Middle frontal gyrus (tissue), 1 donor: Measurements from ENCODE around the gene STXBP6.

Source experiments
- DNase-seq: peaks from one replicate; pipeline ENCODE4 v3.0.0-alpha.2; 2015; ENCODE audit warnings: low spot score; ENCODE audit errors: extremely low spot score

The STXBP6 gene

DNA sequence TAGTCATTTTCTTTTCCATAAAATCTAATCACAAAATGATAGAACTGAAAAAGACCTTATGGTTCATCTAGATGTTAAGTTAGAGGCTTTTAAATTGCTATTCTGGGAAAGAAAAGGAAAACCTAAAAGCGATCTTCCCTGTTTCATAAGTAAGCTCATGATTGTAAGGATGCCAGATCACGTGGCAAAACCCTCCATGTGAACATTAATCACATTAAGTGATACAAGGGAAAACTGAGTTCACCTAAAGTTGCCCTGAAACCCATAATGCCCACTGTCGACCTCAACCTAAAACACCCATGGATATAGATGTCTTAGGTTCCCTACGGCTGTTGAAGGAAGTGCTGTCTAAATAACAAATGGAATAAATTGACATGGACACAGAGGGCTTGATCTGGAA, 3.0 kb upstream of the STXBP6 start:
- DNase-seq: no peak

DNA sequence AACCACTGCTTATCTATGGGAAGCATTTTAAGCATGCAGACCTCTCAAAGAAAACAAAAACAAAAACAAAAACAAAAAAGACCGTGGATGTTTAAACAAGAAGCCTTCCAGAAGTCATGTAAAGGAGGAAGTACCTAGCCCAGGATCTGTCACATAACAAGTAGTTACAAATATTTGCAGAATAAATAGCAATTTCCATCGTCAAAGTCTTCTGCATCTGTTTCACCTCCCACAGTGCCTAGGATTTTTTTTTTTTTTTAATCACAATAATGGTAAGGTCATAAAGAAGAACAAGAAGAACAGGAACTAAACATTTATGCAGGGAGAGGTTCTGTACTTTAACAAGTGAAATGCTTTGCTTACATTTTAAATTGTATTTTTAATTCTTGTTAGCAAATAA, 2.4 kb upstream of the STXBP6 start:
- DNase-seq: no peak

DNA sequence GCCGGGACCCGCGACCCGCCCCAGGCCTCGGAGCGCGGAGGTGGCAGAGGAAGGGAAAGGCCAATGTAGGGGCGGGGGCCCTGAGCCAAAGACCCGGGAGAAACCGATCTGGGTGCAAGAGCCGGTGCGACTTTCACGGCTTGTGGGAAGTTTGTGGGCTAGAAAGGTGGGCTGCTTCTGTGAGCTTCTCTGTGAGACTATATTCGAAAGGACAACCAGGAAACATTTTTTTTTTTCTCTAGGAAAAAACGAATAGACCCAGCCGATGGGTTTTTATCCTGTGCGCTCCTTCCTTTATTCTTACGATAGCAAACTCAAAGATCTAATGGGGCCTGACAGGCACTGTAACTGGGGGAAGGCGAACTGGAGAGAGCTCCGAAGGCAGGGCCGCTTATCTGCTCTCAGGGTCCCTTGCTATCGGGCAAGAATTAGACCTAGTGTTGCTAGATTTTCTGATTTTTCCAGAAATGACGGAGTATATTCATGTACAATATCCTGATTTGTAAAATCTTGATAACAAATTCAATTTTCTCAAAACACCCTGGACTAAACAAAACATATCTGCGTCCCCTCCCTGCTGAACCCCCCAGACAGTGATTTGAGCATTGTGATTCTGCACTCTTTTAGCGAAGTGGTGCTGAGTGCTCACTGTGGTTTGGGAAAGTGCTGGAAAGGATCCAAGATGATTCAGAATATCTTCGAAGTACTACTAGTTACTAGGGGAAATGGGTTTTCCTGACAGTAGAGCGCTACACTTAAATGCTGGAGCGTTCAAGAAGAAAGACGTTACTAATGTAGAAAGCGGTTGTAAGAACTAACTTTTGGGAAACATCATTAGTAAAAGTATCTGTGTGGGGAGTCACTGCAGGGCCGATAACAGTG, 563 bp upstream of the STXBP6 start:
- no peak for DNase-seq

- DNase-seq: no peak
Observed at GRCh38 chr14:25049093-25049567, 817 bp downstream of the STXBP6 start.

- DNase-seq: peak; percentile 48
Observed at GRCh38 chr14:25048170-25049016, 1.6 kb downstream of the STXBP6 start.

DNA sequence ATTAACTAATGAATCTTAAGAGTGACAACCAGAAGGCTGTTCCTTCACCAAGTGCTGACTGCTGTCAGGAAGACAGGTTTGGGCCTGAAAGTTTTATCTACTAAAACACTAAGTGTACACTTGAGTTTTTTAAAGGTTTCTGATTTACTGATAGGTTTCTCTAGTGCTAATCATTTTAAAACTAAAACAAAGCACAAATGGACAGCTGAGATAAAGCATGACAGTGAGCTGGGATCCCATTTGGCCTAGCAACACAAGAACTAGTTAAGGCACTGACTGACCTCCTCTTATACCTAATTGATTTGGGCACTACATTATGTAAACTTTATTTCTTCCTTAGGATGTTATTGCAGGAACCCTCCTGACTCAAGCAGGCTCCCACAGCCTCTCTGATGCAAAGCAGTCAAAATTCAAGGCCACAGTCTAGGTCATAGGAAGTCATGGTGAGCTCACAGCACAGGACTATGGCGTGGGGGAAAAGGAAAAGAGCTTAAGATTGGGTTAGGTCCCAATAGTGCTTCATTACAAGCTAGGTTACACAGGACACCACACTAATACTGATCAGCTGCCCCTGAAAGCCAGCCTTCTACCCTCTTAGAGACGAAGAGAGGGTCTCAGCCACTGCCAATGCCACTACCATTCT, 3.5 kb downstream of the STXBP6 start:
- DNase-seq: no peak

DNA sequence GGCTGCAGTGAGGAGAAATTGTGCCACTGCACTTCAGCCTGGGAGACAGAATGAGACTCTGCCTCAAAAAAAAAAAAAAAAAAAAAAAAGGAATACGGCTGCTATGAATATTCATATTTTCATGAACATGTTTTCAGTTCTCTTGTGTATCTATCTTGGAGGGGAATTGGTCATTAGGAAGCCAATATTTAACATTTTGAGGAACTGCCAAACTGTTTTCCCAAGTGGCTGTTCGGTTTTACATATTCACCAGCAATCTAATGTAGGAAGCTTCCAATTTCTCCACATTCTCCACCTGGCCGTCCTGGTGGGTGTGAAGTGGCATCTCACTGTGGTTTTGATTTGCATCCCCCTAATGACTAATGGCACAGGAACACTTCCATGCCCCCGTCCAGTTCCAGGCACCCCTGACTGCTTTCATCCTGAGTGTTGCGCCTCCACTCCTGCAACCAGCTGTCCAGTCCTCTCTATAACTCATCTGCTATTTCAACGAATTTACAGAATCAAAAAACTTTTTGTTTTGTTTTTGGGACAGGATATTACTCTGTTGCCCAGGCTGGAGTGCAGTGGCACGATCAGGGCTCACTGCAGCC, 5.7 kb downstream of the STXBP6 start:
- DNase-seq: no peak

DNA sequence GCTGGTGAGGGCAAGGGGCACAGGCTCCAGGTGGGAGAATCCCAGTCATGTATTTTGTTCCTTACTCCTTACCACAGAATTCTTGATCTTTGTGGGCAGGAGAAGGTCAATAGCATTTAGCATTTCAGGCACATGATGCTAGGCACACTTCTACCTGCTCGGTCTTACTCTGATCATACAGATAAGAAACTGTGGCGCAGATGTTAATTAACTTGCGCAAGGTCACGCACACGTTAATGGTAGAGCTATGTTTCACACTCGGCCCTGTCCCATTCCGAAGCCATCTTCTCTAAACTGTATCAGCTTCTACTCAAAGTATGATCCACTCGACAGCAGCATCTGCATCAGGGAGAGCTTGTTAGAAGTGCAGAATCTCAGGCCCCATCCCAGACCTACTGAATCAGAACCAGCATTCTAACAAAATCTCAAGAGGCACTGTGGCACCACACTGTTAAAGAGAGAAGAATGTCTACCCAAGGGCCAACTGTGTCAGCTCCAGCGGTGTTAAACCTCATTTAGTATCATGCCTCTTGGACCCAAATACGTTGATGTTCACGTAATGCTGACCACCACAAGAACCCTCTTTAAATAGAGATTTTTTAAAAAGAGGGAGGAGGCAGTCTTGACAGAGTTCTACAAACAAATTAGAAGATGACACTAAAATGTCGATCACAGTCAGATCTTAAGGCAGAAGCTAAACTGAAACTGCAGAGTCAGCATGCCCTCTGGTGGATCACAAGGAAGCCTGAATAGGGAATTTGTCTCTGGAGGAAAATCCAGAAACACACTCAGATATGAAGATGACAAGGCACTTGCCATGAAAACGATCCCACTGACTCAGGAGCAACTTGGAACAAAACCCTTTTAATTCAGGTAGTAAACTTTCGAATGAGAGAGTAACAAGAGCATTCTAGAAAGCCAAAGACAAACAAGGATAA, 7.3 kb downstream of the STXBP6 start:
- peak; percentile 31 for DNase-seq

- DNase-seq: no peak
Observed at GRCh38 chr14:25041898-25042297, 8.0 kb downstream of the STXBP6 start.

DNA sequence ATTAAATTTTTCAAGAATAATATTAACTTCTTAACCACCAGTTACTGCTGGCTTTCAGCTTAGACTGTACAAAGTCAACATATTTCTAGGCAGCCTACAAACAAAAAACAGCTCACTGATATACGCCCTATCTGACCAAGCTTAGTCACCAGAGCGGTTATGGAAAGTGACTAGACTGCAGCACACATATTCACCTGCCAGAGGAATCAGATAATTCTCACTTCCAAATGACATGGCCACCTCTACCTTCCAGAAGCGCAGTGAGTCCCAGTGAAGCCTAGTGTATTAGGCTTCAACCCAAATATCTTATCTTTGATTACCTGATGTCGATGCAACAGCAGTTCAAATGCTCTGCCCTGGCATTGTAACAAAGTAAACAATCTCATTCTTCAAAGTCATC, 8.5 kb downstream of the STXBP6 start:
- DNase-seq: no peak

GRCh38 chr14:25039933-25040332, 10.0 kb downstream of the STXBP6 start:
- DNase-seq: no peak

GRCh38 chr14:25038044-25038668, 11.8 kb downstream of the STXBP6 start:
- DNase-seq: no peak

GRCh38 chr14:25037032-25037431, 12.9 kb downstream of the STXBP6 start:
- no peak for DNase-seq

- no peak for DNase-seq
Observed at GRCh38 chr14:25034803-25035681, 14.9 kb downstream of the STXBP6 start.

- DNase-seq: no peak
Observed at GRCh38 chr14:25033358-25033757, 16.6 kb downstream of the STXBP6 start.

GRCh38 chr14:25032092-25032784, 17.7 kb downstream of the STXBP6 start:
- DNase-seq: no peak

GRCh38 chr14:25026476-25027137, 23.3 kb downstream of the STXBP6 start:
- DNase-seq: peak; percentile 1

GRCh38 chr14:25019892-25020291, 30.1 kb downstream of the STXBP6 start:
- DNase-seq: no peak
